Hepatocyte (in vitro differentiated cells): ENCODE results near the gene CDK15. TPM values are rescaled to one million over a fixed set of nuclear protein-coding genes. Genes with fewer than 3 reads are reported as not detected.
A peak's percentile ranks its signal among the peaks of the same experiment; 100 is the strongest.

ENCODE experiments used
- DNase-seq: peaks from one replicate; pipeline ENCODE4 v3.0.0-alpha.2; 2016; ENCODE audit warnings: low spot score
- H2AFZ ChIP-seq: fragments of 200-600 bp; sonication (generic); 2 replicates; pipeline ENCODE4 v1.6.0; 2016; ENCODE audit warnings: antibody characterized with exemption, mild to moderate bottlenecking
- H3K27ac ChIP-seq: fragments of 200-600 bp; sonication (generic); 2 replicates; pipeline ENCODE4 v1.5.1; 2016; ENCODE audit warnings: mild to moderate bottlenecking
- H3K27me3 ChIP-seq: fragments of 200-600 bp; sonication (generic); 2 replicates; pipeline ENCODE4 v1.6.1; 2016
- H3K36me3 ChIP-seq: fragments of 200-600 bp; sonication (generic); replicated peaks from 2 replicates; pipeline ENCODE4 v1.5.1; 2016; ENCODE audit warnings: low read depth; ENCODE audit not compliant: insufficient read depth
- H3K4me1 ChIP-seq: fragments of 200-600 bp; sonication (generic); 2 replicates; pipeline ENCODE4 v1.5.1; 2016; ENCODE audit warnings: mild to moderate bottlenecking, moderate library complexity; ENCODE audit not compliant: insufficient read depth
- H3K4me2 ChIP-seq: fragments of 200-600 bp; sonication (generic); 2 replicates; pipeline ENCODE4 v1.6.0; 2016
- H3K4me3 ChIP-seq: fragments of 200-600 bp; sonication (generic); 2 replicates; pipeline ENCODE4 v1.5.1; 2016; ENCODE audit warnings: mild to moderate bottlenecking
- H3K79me2 ChIP-seq: fragments of 200-600 bp; sonication (generic); 2 replicates; pipeline ENCODE4 v1.6.0; 2017; ENCODE audit warnings: mild to moderate bottlenecking
- H3K9me2 ChIP-seq: fragments of 200-600 bp; sonication (generic); replicated peaks from 2 replicates; pipeline ENCODE4 v1.6.0; 2017; ENCODE audit warnings: mild to moderate bottlenecking; ENCODE audit not compliant: insufficient read depth
- H3K9me3 ChIP-seq: fragments of 200-600 bp; sonication (generic); 2 replicates; pipeline ENCODE4 v1.5.1; 2016; ENCODE audit warnings: low read depth, mild to moderate bottlenecking
- H4K20me1 ChIP-seq: fragments of 200-600 bp; sonication (generic); 2 replicates; pipeline ENCODE4 v1.6.0; 2016; ENCODE audit warnings: mild to moderate bottlenecking; ENCODE audit not compliant: insufficient read depth, poor library complexity, severe bottlenecking
- EZH2 ChIP-seq: fragments of 200-600 bp; sonication (generic); IDR thresholded peaks from 2 replicates; pipeline ENCODE4 v1.6.1; 2016; ENCODE audit warnings: antibody characterized with exemption, mild to moderate bottlenecking, borderline replicate concordance
- EZH2phosphoT487 ChIP-seq: fragments of 200-600 bp; sonication (generic); IDR thresholded peaks from one replicate; pipeline ENCODE4 v1.6.1; 2018; ENCODE audit warnings: antibody characterized with exemption, mild to moderate bottlenecking, low read depth, moderate library complexity; ENCODE audit not compliant: unreplicated experiment, severe bottlenecking
- WGBS: methylation state at CpG from one replicate; pipeline ENCODE4 v1.1.6; 2016; ENCODE audit warnings: low lambda C conversion rate; ENCODE audit errors: missing lambda C conversion rate; 5-methylcytosine and 5-hydroxymethylcytosine counted together
- polyA plus RNA-seq: library from polyadenylated mRNA; unstranded; fragments of >200 nt; fragmentation: Nextera tagmentation; extraction: Ambion mirVana; gene quantifications from 2 replicates; pipeline ENCODE4 v1.2.1, GENCODE V29; 2016
- total RNA-seq: library from RNA; depleted of rRNA; stranded (reverse); fragments of >200 nt; gene quantifications from 2 replicates; pipeline ENCODE4 v1.2.3, GENCODE V29; 2014
- TF ChIP-seq, protein P1 (sequence below): fragments of 200-600 bp; sonication (generic); IDR thresholded peaks from 2 replicates; pipeline ENCODE4 v1.5.1; 2016; ENCODE audit warnings: antibody characterized with exemption, mild to moderate bottlenecking; ENCODE audit not compliant: poor library complexity

CDK15 gene
- total and polyA plus RNA-seq, 2 experiments from 2014 or later, result 0.17 to 4.0 TPM

DNA sequence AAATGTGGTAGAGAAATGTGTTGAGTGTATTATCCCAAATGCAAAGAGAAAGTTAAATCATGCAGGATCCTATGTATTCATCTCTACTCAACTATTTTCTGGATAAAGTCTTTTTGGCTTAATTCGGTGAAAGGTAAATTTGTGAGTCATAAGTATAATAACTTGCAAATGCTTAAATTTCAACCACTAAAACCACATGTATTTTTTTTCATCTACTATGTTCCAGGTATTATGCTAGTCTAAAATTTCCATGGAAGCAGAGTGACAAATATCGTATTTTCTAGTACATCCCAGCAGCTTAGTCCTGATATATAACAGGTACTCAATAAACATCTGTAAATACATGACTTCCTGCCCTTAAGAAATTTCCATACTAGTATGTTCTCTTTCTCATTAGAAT is 31.8 kb upstream of the CDK15 start:
- no peaks in the 10 kb centered on the region for H4K20me1 ChIP-seq
- H2AFZ ChIP-seq, result no peak overlapping the region
- H3K4me2 ChIP-seq, result no peak overlapping the region
- no peak overlapping the region for H3K4me3 ChIP-seq
- no peaks in the 10 kb centered on the region for H3K27me3 ChIP-seq
- TF ChIP-seq, protein P1, sequence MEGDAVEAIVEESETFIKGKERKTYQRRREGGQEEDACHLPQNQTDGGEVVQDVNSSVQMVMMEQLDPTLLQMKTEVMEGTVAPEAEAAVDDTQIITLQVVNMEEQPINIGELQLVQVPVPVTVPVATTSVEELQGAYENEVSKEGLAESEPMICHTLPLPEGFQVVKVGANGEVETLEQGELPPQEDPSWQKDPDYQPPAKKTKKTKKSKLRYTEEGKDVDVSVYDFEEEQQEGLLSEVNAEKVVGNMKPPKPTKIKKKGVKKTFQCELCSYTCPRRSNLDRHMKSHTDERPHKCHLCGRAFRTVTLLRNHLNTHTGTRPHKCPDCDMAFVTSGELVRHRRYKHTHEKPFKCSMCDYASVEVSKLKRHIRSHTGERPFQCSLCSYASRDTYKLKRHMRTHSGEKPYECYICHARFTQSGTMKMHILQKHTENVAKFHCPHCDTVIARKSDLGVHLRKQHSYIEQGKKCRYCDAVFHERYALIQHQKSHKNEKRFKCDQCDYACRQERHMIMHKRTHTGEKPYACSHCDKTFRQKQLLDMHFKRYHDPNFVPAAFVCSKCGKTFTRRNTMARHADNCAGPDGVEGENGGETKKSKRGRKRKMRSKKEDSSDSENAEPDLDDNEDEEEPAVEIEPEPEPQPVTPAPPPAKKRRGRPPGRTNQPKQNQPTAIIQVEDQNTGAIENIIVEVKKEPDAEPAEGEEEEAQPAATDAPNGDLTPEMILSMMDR, result no peak
- TF ChIP-seq EZH2phosphoT487 (no peak), EZH2 (no peak)
- no peaks in the 10 kb centered on the region for H3K9me3 ChIP-seq
- no peaks in the 10 kb centered on the region for H3K36me3 ChIP-seq
- H3K79me2 ChIP-seq, result peaks cover 97% of the 10 kb centered on the region
- H3K9me2 ChIP-seq, result no peaks in the 10 kb centered on the region
- DNase-seq, result no peak
- H3K27ac ChIP-seq, result no peak overlapping the region
- H3K4me1 ChIP-seq, result peaks cover 43% of the 10 kb centered on the region
- WGBS, result 95% methylated on average over 2 of the region's 2 CpGs

DNA sequence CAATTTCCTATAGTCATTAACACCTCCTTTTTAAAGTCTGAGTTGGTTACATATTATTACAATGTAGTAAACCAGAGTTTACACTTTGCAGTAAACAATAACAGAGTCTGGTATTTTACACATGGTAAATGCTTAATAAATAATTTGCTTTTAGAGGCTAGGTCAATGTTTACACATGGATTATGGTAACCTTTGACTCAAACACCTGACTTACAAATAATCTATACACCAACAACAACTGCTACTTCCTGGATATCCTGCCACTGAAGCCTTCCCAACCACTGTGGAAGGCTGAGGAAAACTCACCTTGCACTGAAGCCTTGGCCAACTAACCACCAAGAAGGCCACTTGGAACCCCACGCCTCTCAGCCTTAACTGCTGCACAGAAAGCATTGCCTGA is 31.0 kb upstream of the CDK15 start:
- no peaks in the 10 kb centered on the region for H4K20me1 ChIP-seq
- H3K4me3 ChIP-seq, result no peak overlapping the region
- H3K4me1 ChIP-seq, result peaks cover 46% of the 10 kb centered on the region
- H3K27me3 ChIP-seq, result no peaks in the 10 kb centered on the region
- peak overlapping the region; percentile 31 for H3K27ac ChIP-seq
- no peaks in the 10 kb centered on the region for H3K9me3 ChIP-seq
- WGBS, result 100% methylated on average over 1 of the region's 1 CpG
- H3K36me3 ChIP-seq, result no peaks in the 10 kb centered on the region
- no peak overlapping the region for H2AFZ ChIP-seq
- TF ChIP-seq EZH2phosphoT487 (no peak), EZH2 (no peak)
- TF ChIP-seq, protein P1, result no peak
- H3K4me2 ChIP-seq, result peak overlapping the region; percentile 82
- H3K79me2 ChIP-seq, result peaks cover 97% of the 10 kb centered on the region
- no peak for DNase-seq
- H3K9me2 ChIP-seq, result no peaks in the 10 kb centered on the region

GRCh38 chr2:201777043-201777442 is 29.3 kb upstream of the CDK15 start:
- Histone ChIP-seq H3K79me2 (peaks cover 81% of the 10 kb centered on the region), H3K36me3 (no peaks in the 10 kb centered on the region), H3K9me3 (no peaks in the 10 kb centered on the region), H3K9me2 (no peaks in the 10 kb centered on the region), H3K4me1 (peaks cover 46% of the 10 kb centered on the region), H4K20me1 (no peaks in the 10 kb centered on the region), H3K27me3 (no peaks in the 10 kb centered on the region), H3K4me2 (peak overlapping the region; percentile 82), H3K27ac (no peak overlapping the region), H3K4me3 (no peak overlapping the region), H2AFZ (no peak overlapping the region)
- no peak for DNase-seq
- TF ChIP-seq, protein P1, result no peak
- TF ChIP-seq EZH2phosphoT487 (no peak), EZH2 (no peak)

DNA sequence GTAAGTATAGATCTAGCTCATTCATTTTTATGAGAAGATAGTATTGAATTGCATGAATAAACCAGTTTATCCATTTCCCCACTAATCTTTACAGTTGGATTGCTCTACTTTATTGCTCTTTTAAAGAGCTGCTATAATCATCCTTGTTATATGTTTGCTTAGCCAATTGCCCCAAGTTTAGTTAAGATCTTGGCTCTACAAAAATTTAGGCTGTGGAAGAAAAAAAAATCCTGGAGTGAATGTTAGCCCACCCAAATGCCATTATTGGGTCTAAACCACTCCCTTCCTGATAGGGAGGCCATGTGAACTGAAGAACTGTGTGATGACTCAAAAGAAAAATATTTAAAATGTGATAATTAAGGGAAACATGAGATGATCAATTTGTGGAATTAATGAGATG is 28.5 kb upstream of the CDK15 start:
- Histone ChIP-seq H3K79me2 (peaks cover 75% of the 10 kb centered on the region), H3K9me3 (no peaks in the 10 kb centered on the region), H3K4me2 (peak overlapping the region; percentile 82), H3K9me2 (no peaks in the 10 kb centered on the region), H3K27ac (no peak overlapping the region), H4K20me1 (no peaks in the 10 kb centered on the region), H3K4me3 (no peak overlapping the region), H3K4me1 (peaks cover 46% of the 10 kb centered on the region), H3K36me3 (no peaks in the 10 kb centered on the region), H2AFZ (no peak overlapping the region), H3K27me3 (no peaks in the 10 kb centered on the region)
- TF ChIP-seq, protein P1, result no peak
- DNase-seq, result no peak
